Epithelial cell of prostate (primary cell): ENCODE measurements around the gene CAPN12.

Experiments
- DNase-seq: peaks from one replicate; pipeline ENCODE4 v3.0.0-alpha.2; 2011; ENCODE audit warnings: low read depth, low spot score
- H3K27ac ChIP-seq: fragments of 450-650 bp; 2 replicates; pipeline ENCODE4 v1.5.1; 2017; ENCODE audit warnings: mild to moderate bottlenecking

The CAPN12 gene

GRCh38 chr19:38739440-38740256 lies 4.6 kb downstream of the CAPN12 start:
- H3K27ac ChIP-seq, result no peak overlapping the region
- no peak for DNase-seq

DNA sequence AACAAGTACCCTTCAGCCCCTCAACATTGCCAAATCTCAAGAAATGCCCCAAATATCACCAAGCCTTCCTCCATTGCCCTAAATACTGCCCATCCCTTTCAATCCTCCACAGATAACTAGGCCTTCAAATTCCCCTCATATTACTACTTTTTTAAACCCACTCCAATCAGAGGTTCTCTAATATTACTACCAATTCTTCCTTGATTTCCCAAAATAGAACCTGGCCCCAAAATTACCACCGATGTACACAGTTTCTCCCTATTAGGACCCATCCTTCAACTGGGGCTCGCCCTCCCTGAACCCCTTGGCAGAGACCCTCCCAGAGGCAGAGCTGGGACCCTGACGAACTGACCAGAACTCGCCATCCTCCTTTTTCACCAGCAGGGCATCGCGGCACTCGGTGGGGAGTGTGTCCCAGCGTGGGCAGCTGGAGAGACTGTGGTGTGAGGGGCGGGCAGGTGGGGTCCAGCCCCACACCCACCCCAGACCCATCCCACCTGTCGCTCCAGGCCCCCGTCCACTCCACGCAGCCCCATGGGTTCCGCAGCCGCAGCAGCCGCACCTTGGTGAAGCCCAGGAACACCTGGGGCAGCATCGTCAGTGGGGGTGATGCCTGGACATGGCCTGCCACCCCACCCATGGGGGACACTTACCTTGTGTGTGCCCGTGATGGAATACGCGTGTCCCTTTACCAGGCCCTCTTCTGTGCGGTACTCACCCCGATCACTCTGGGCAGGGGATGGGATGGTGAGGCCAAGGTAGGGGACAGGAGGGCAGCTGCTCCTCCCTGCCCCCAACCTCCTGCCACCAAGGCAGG lies 6.1 kb downstream of the CAPN12 start:
- DNase-seq, result no peak
- H3K27ac ChIP-seq, result no peak overlapping the region

DNA sequence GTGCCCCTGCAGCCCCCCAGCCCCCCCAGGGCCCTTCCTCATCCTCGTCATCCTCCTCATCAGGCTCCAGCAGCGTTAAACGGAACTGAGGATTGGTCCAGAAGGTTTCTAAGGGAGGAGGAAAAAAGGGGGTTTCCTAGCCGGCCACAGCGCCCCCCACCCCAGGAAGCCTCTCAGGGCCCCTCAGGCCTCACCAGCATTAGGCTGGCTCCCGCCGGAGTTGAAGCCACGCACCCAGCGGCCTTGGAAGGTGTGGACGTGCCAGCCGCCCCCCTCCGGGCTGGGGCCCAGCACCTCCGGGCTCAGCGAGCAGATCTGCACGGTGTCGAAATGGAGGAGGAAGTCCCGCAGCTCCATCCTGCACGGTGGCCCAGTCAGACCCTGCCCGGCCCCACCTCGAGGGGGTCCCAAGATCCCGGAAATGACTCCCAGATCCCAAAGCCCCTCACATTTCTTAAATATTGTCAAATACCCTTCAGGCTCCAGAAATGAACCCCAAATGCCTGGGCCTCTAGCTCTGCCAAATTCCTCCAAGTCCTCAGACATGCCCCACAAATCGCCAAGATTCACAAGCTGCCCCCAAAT lies 6.9 kb downstream of the CAPN12 start:
- DNase-seq, result no peak
- H3K27ac ChIP-seq, result no peak overlapping the region

GRCh38 chr19:38736413-38737280 lies 7.6 kb downstream of the CAPN12 start:
- no peak for DNase-seq
- peak overlapping the region; percentile 29 for H3K27ac ChIP-seq

- peak overlapping the region; percentile 29 for H3K27ac ChIP-seq
- no peak for DNase-seq
Measured at GRCh38 chr19:38736036-38736412, 8.2 kb downstream of the CAPN12 start.

- no peak for DNase-seq
- peak overlapping the region; percentile 87 for H3K27ac ChIP-seq
Measured at GRCh38 chr19:38735257-38735686, 9.0 kb downstream of the CAPN12 start.

DNA sequence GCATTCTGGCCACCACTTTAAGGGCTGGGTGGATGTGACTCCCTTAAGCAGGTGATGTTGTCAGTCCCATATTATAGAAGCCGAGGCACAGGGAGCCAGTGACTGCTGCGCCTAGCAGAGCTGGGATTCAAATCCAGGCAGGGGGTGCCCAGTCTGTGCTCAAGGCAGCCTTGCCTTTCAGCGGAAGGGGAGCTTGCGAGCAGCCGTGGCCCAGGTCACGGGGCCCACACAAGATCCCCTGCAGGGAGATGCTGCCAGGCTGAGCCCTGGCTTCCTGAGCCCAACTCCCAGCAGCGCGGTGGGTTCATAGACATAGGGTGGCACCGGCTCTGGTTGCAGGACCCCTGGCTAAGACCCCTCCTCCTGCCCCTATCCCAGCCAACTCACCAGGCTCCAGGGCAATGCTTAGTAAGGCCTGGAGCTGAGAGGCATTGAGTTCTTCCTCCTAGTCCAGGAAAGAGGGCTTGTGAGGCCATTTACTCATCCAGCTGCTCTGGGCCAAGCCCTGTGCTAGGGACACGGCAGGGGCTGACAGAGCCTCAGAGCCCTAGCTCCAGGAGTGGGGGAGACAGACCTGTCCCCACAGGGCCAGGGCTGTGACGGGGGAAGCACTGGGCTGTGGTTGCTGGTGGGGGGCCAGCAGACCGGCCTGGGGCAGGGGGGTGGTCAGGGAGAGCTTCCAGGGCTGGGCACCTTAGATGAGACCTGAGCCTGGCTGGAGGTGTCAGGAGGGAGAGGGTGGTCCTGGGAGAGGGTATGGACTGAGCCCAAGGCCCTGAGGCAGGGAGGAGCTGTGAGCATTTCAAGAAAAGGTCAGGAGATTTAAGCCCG lies 9.6 kb downstream of the CAPN12 start:
- peak overlapping the region; percentile 87 for H3K27ac ChIP-seq
- no peak for DNase-seq

GRCh38 chr19:38734176-38734425 lies 10.2 kb downstream of the CAPN12 start:
- H3K27ac ChIP-seq, result peak overlapping the region; percentile 87
- DNase-seq, result no peak

GRCh38 chr19:38733493-38734175 lies 10.6 kb downstream of the CAPN12 start:
- no peak for DNase-seq
- H3K27ac ChIP-seq, result peak overlapping the region; percentile 87

DNA sequence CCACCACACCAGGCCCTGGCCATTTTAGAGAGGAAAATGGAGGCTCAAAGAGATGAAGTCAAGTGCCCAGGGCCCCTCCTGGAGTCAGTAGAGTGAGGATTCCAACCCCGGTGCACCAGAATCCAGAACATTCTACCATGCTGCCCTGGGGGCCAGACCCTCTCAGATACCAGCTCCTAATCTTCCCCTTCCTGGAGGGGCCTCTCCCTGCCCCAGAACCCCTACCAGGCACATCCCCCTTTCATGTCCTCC lies 11.1 kb downstream of the CAPN12 start:
- no peak for DNase-seq
- peak overlapping the region; percentile 87 for H3K27ac ChIP-seq

DNA sequence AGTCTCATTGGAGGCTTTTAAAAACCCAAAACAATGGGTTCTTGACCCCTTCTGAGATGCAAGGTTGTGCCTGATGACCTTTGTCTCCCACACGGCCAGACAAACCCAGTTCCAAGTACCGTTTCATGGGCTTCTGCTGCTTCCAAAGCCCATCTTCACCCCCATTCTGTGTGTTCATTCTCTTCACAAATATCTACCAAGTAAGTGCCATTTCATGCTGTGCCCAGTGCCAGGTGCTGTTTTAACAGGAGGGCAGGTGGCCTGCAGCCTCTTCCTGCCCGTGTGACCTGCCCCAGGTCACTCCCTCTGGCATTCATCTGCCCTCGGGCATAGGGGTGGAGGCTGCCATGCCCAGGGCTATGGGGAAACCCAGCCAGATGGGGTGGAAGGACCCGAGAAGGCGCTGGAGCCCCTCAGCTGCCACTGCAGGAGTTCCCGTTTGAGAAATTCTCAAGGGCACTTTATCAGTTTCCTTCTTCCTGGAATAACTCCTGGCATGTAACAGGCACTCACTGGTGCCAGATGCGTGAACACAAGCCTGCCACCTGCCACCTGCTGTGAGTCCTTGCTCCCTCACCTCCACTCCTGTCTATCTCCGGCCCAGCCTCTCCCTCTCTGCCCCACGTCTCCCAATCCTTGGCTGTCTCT lies 12.5 kb downstream of the CAPN12 start:
- no peak for DNase-seq
- peak overlapping the region; percentile 87 for H3K27ac ChIP-seq

GRCh38 chr19:38730731-38731589 lies 13.3 kb downstream of the CAPN12 start:
- no peak for DNase-seq
- H3K27ac ChIP-seq, result peak overlapping the region; percentile 87

DNA sequence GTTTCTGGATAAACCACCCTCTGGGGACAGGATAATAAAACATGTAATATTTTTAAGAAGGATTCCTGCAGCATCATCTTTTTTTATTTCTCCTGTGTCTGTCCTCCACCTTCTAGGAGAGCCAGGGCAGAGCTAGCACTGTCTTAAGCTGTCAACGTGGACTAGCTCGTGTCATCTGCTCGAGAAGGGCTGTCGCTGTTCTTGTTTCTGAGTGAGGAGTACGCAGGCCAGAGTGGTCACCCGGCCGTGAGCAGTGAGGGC lies 13.9 kb downstream of the CAPN12 start:
- no peak overlapping the region for H3K27ac ChIP-seq
- DNase-seq, result no peak

GRCh38 chr19:38729653-38730469 lies 14.4 kb downstream of the CAPN12 start:
- no peak overlapping the region for H3K27ac ChIP-seq
- no peak for DNase-seq

GRCh38 chr19:38728752-38729541 lies 15.3 kb downstream of the CAPN12 start:
- no peak for DNase-seq
- no peak overlapping the region for H3K27ac ChIP-seq

DNA sequence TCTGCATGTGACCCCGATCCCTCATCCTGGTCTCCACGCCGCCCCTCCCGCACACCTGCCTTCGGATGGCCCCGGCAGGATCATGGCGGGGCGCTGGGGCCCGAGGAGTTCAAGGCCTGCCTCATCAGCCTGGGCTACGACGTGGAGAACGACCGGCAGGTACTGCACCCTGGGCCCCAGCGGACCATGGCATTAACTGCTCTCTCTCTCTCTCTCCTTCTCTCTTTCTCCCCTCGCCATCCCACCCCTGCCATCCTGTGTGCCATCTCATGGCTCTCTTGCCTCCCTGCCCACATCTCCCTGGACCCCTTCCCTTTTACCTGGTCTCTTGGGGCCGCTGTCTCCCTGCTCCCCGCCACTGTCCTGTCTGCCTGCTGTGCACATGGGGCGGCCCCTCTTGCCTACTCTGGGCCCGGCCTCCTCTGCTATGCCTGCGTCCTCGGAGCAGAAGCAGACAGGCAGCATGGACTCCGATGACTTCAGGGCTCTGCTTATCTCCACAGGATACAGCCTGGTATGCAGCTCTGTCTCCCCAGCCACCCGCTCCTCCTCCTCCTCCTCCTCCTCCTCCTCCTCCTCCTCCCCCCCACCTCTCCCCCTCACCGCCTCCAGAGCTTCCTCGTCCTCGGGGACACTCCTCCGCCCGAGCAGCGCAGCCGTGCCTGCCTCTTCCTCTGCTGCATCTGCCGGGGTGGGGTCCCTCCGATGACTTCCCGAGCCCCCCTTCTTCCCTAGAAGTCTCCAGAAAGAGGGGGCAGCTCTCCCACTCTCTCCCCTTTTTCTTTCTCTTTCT lies 16.2 kb downstream of the CAPN12 start:
- DNase-seq, result no peak
- no peak overlapping the region for H3K27ac ChIP-seq
